ENCODE data around the gene ZNF488.

The ZNF488 gene

GRCh38 chr10:47365431-47366180 lies 18.5 kb downstream of the ZNF488 start:
- no peak for DNase-seq

GRCh38 chr10:47364911-47365310 lies 19.2 kb downstream of the ZNF488 start:
- no peak for DNase-seq

GRCh38 chr10:47364366-47364765 lies 19.7 kb downstream of the ZNF488 start:
- DNase-seq: no peak

- DNase-seq: no peak
Measured at GRCh38 chr10:47363781-47364180, 20.3 kb downstream of the ZNF488 start.

- DNase-seq: no peak
Measured at GRCh38 chr10:47362199-47362598, 21.9 kb downstream of the ZNF488 start.

GRCh38 chr10:47361293-47361692 lies 22.8 kb downstream of the ZNF488 start:
- peak; percentile 36 to 42 for DNase-seq

GRCh38 chr10:47360419-47361040 lies 23.6 kb downstream of the ZNF488 start:
- DNase-seq: no peak

- DNase-seq: no peak
Measured at GRCh38 chr10:47359626-47360418, 24.3 kb downstream of the ZNF488 start.

- DNase-seq: no peak
Measured at GRCh38 chr10:47359101-47359500, 25.0 kb downstream of the ZNF488 start.

- no peak for DNase-seq
Measured at GRCh38 chr10:47358457-47358856, 25.6 kb downstream of the ZNF488 start.

- no peak for DNase-seq
Measured at GRCh38 chr10:47357911-47358310, 26.2 kb downstream of the ZNF488 start.

GRCh38 chr10:47357131-47357582 lies 26.9 kb downstream of the ZNF488 start:
- no peak for DNase-seq

GRCh38 chr10:47356708-47357107 lies 27.4 kb downstream of the ZNF488 start:
- DNase-seq: no peak

- no peak for DNase-seq
Measured at GRCh38 chr10:47354900-47355299, 29.2 kb downstream of the ZNF488 start.

- no peak for DNase-seq
Measured at GRCh38 chr10:47354165-47354564, 29.9 kb downstream of the ZNF488 start.

- DNase-seq: no peak
Measured at GRCh38 chr10:47353351-47353750, 30.7 kb downstream of the ZNF488 start.

GRCh38 chr10:47351899-47352815 lies 31.9 kb downstream of the ZNF488 start:
- no peak for DNase-seq

- DNase-seq: no peak
Measured at GRCh38 chr10:47350671-47351640, 33.1 kb downstream of the ZNF488 start.

GRCh38 chr10:47349941-47350371 lies 34.1 kb downstream of the ZNF488 start:
- DNase-seq: no peak

- no peak for DNase-seq
Measured at GRCh38 chr10:47349516-47349915, 34.6 kb downstream of the ZNF488 start.

All from stimulated activated CD4-positive, alpha-beta T cell treated with anti-CD3 and anti-CD28 coated beads, Interleukin-2, amount 100 ng/mL, for 48 hours (primary cell).